Measurements from ENCODE around the gene ADISSP. TPM values are rescaled to one million over a fixed set of nuclear protein-coding genes. Genes with fewer than 3 reads are reported as not detected.
A peak's percentile ranks its signal among the peaks of the same experiment; 100 is the strongest.

Gene ADISSP
- total and polyA plus RNA-seq, 2 of the 13 experiments (the other 11 are each of a cell fraction or from before 2014, with no cell fraction given) = 38.3 to 90.6 TPM

GRCh38 chr20:3785240-3786125 lies 17.9 kb upstream of the ADISSP start (continued):
- TF ChIP-seq SNAPC5 (CRISPR knock-in tag; IDR thresholded peaks at IDR 0.05; ENCODE audit: borderline replicate concordance) = no peak
- TF ChIP-seq ZNF432 (CRISPR knock-in tag; IDR thresholded peaks at IDR 0.05; ENCODE audit: borderline replicate concordance) = no peak
- no peak for TF ChIP-seq MNT (IDR thresholded peaks at IDR 0.05)
- no peak for TF ChIP-seq SKIL (CRISPR knock-in tag; IDR thresholded peaks at IDR 0.05; ENCODE audit: borderline replicate concordance)
- no peak for TF ChIP-seq ZNF83 (CRISPR knock-in tag; IDR thresholded peaks at IDR 0.05; ENCODE audit: borderline replicate concordance)
- TF ChIP-seq SIX4 (CRISPR knock-in tag; IDR thresholded peaks at IDR 0.05) = no peak
- no peak for TF ChIP-seq ZNF460 (CRISPR knock-in tag; IDR thresholded peaks at IDR 0.05; ENCODE audit: borderline replicate concordance)
- no peak for TF ChIP-seq NFE2L1 (CRISPR knock-in tag; IDR thresholded peaks at IDR 0.05; ENCODE audit: borderline replicate concordance)
- TF ChIP-seq RARG (CRISPR knock-in tag; IDR thresholded peaks at IDR 0.05; ENCODE audit: low read depth) = no peak
- peak; percentile 26; the same call in 1 of the 2 replicates for TF ChIP-seq IRF9 (CRISPR knock-in tag; IDR thresholded peaks at IDR 0.05; ENCODE audit: borderline replicate concordance)
- TF ChIP-seq NAIF1 (CRISPR knock-in tag; IDR thresholded peaks at IDR 0.05; ENCODE audit: borderline replicate concordance) = no peak
- no peak for TF ChIP-seq ZNF713 (CRISPR knock-in tag; IDR thresholded peaks at IDR 0.05)
- no peak for TF ChIP-seq HNF1A (IDR thresholded peaks at IDR 0.05; ENCODE audit: low read depth)
- TF ChIP-seq HNF1A (CRISPR knock-in tag; IDR thresholded peaks at IDR 0.05; ENCODE audit: borderline replicate concordance) = no peak
- no peak for TF ChIP-seq EZH2 (conservative IDR thresholded peaks at IDR 0.05; ENCODE audit: low read depth, low read length)

Measured in HepG2 (cell line).